Measurements from ENCODE around the gene CD55.

- TF ChIP-seq CTCF (IDR thresholded peaks at IDR 0.05; ENCODE audit: insufficient read depth, low read length) (no peak), GABPA (IDR thresholded peaks at IDR 0.05; ENCODE audit: low read depth) (no peak)
Observed at GRCh38 chr1:207312604-207312920, 8.9 kb upstream of the CD55 start.
